ENCODE results near the gene ALS2CL.

GRCh38 chr3:46716461-46717441 is 23.3 kb upstream of the ALS2CL start:
- TF ChIP-seq POLR2A (IDR thresholded peaks at IDR 0.05; ENCODE audit: low read depth, low read length) (no peak), POLR2AphosphoS5 (IDR thresholded peaks at IDR 0.05; ENCODE audit: low read depth, low read length) (no peak), TAF1 (IDR thresholded peaks at IDR 0.05; ENCODE audit: borderline replicate concordance, low read depth, low read length) (no peak)

All from GM12892 (cell line).